H9 (cell line): ENCODE data around the gene MECP2. TPM values are rescaled to one million over a fixed set of nuclear protein-coding genes. Genes with fewer than 3 reads are reported as not detected.

Experiments
- DNase-seq: peaks from one replicate; pipeline ENCODE4 v3.0.0-alpha.2; 2017
- H2AFZ ChIP-seq: one replicate; pipeline ENCODE4 v1.6.1; 2013; ENCODE audit warnings: mild to moderate bottlenecking, low read length, control low read depth, moderate library complexity
- H2AK5ac ChIP-seq: 2 replicates; pipeline ENCODE4 v1.6.1; 2013; ENCODE audit warnings: low read length, control low read depth, mixed read lengths; ENCODE audit not compliant: insufficient read length
- H2BK120ac ChIP-seq: one replicate; pipeline ENCODE4 v1.6.1; 2013; ENCODE audit warnings: low read depth, mild to moderate bottlenecking, low read length, control low read depth, inconsistent platforms; ENCODE audit not compliant: poor library complexity, severe bottlenecking
- H2BK12ac ChIP-seq: 2 replicates; pipeline ENCODE4 v1.6.1; 2013; ENCODE audit warnings: low read length, control low read depth, mixed read lengths, low read depth; ENCODE audit not compliant: insufficient read length
- H2BK15ac ChIP-seq: 2 replicates; pipeline ENCODE4 v1.6.1; 2013; ENCODE audit warnings: low read depth, low read length, control low read depth
- H2BK20ac ChIP-seq: one replicate; pipeline ENCODE4 v1.6.1; 2013; ENCODE audit warnings: low read depth, mild to moderate bottlenecking, low read length, control low read depth, inconsistent platforms; ENCODE audit not compliant: poor library complexity, severe bottlenecking
- H2BK5ac ChIP-seq: 2 replicates; pipeline ENCODE4 v1.6.1; 2013; ENCODE audit warnings: low read length, control low read depth, mixed read lengths; ENCODE audit not compliant: insufficient read length
- H3K14ac ChIP-seq: 2 replicates; pipeline ENCODE4 v1.6.1; 2013; ENCODE audit warnings: low read length, control low read depth; ENCODE audit not compliant: insufficient read depth
- H3K18ac ChIP-seq: 2 replicates; pipeline ENCODE4 v1.6.1; 2013; ENCODE audit warnings: low read depth, mild to moderate bottlenecking, mixed read lengths, low read length, control low read depth; ENCODE audit not compliant: insufficient read length
- H3K23ac ChIP-seq: 2 replicates; pipeline ENCODE4 v1.6.1; 2013; ENCODE audit warnings: low read length, control low read depth, mixed read lengths, low read depth; ENCODE audit not compliant: insufficient read length
- H3K23me2 ChIP-seq: 2 replicates; pipeline ENCODE4 v1.6.1; 2013; ENCODE audit warnings: low read depth, mild to moderate bottlenecking, mixed read lengths, low read length, control low read depth; ENCODE audit not compliant: insufficient read length, poor library complexity, severe bottlenecking
- H3K27ac ChIP-seq: 2 replicates; pipeline ENCODE4 v1.5.1; 2013; ENCODE audit warnings: low read length, control low read depth, mixed read lengths, low read depth; ENCODE audit not compliant: insufficient read length
- H3K27me3 ChIP-seq: 2 replicates; pipeline ENCODE4 v1.6.1; 2013; ENCODE audit warnings: low read length, control low read depth, inconsistent platforms; ENCODE audit not compliant: insufficient read depth
- H3K4ac ChIP-seq: 2 replicates; pipeline ENCODE4 v1.6.1; 2013; ENCODE audit warnings: low read depth, mild to moderate bottlenecking, control low read depth, inconsistent platforms, low read length, moderate library complexity
- H3K4me1 ChIP-seq: 2 replicates; pipeline ENCODE4 v1.6.1; 2013; ENCODE audit warnings: low read length, control low read depth, inconsistent platforms; ENCODE audit not compliant: insufficient read depth
- H3K4me2 ChIP-seq: 2 replicates; pipeline ENCODE4 v1.6.1; 2013; ENCODE audit warnings: low read length, control low read depth, mixed read lengths; ENCODE audit not compliant: insufficient read length, insufficient read depth
- H3K56ac ChIP-seq: 2 replicates; pipeline ENCODE4 v1.6.1; 2013; ENCODE audit warnings: low read depth, mild to moderate bottlenecking, mixed read lengths, low read length, control low read depth; ENCODE audit not compliant: insufficient read length
- H3K79me1 ChIP-seq: 2 replicates; pipeline ENCODE4 v1.6.1; 2013; ENCODE audit warnings: low read depth, mild to moderate bottlenecking, moderate library complexity, low read length, control low read depth, inconsistent platforms; ENCODE audit not compliant: insufficient read depth, poor library complexity, severe bottlenecking
- H3K79me2 ChIP-seq: 2 replicates; pipeline ENCODE4 v1.6.1; 2013; ENCODE audit warnings: low read length, control low read depth, inconsistent platforms; ENCODE audit not compliant: insufficient read depth
- H3K9ac ChIP-seq: 2 replicates; pipeline ENCODE4 v1.6.1; 2013; ENCODE audit warnings: low read length, control low read depth, mixed read lengths; ENCODE audit not compliant: insufficient read length; ENCODE audit errors: extremely low read depth
- H3K9me3 ChIP-seq: one replicate; pipeline ENCODE4 v1.6.1; 2013; ENCODE audit warnings: low read depth, low read length, inconsistent platforms; ENCODE audit not compliant: control insufficient read depth
- H3T11ph ChIP-seq: one replicate; pipeline ENCODE4 v1.6.1; 2013; ENCODE audit warnings: mild to moderate bottlenecking, low read length, control low read depth, inconsistent platforms
- H4K20me1 ChIP-seq: one replicate; pipeline ENCODE4 v1.6.1; 2013; ENCODE audit not compliant: control insufficient read depth, insufficient read length, insufficient read depth
- H4K5ac ChIP-seq: 2 replicates; pipeline ENCODE4 v1.6.1; 2013; ENCODE audit warnings: low read depth, mild to moderate bottlenecking, mixed read lengths, low read length, control low read depth; ENCODE audit not compliant: insufficient read length
- H4K8ac ChIP-seq: replicated peaks from 2 replicates; pipeline ENCODE4 v1.6.1; 2013; ENCODE audit warnings: low read length, control low read depth, mixed read lengths, low read depth; ENCODE audit not compliant: insufficient read length
- H4K91ac ChIP-seq: 2 replicates; pipeline ENCODE4 v1.6.1; 2013; ENCODE audit warnings: low read depth, mild to moderate bottlenecking, moderate library complexity, mixed read lengths, low read length, control low read depth; ENCODE audit not compliant: insufficient read length
- H3K27ac Mint-ChIP-seq, 3 experiments: 2 replicates in 2 of 3; 3 replicates in 1 of 3; pipeline ENCODE4 v1.8.0; 2020 to 2021; ENCODE audit warnings: mixed read lengths in 3 of 3, mild to moderate bottlenecking in 1 of 3, moderate library complexity in 1 of 3
- H3K27me3 Mint-ChIP-seq: 2 replicates; pipeline ENCODE4 v1.8.0; 2021; ENCODE audit warnings: low read depth, mild to moderate bottlenecking, moderate library complexity, mixed read lengths
- H3K36me3 Mint-ChIP-seq, 3 experiments: 2 replicates in 2 of 3; 3 replicates in 1 of 3; pipeline ENCODE4 v1.8.0; 2020 to 2021; ENCODE audit warnings: low read depth in 3 of 3, mixed read lengths in 3 of 3; ENCODE audit not compliant: insufficient read depth in 1 of 3
- H3K4me1 Mint-ChIP-seq, 2 experiments: 2 replicates each; pipeline ENCODE4 v1.8.0; 2020; ENCODE audit warnings: mixed read lengths in 2 of 2
- H3K4me3 Mint-ChIP-seq, 2 experiments: 2 replicates in 1 of 2; 3 replicates in 1 of 2; pipeline ENCODE4 v1.8.0; 2020 to 2021; ENCODE audit warnings: mild to moderate bottlenecking in 2 of 2, mixed read lengths in 2 of 2, moderate library complexity in 1 of 2
- H3K9me3 Mint-ChIP-seq, 2 experiments: 2 replicates in 1 of 2; 3 replicates in 1 of 2; pipeline ENCODE4 v1.8.0; 2020; ENCODE audit warnings: mild to moderate bottlenecking in 2 of 2, mixed read lengths in 2 of 2, moderate library complexity in 1 of 2
- CTCF ChIP-seq: fragments of 200-600 bp; sonication (generic); conservative IDR thresholded peaks from 3 replicates; pipeline ENCODE4 v1.8.0; 2021; ENCODE audit warnings: antibody characterized with exemption, mild to moderate bottlenecking
- WGBS: extraction: QIAGEN DNeasy Blood & Tissue Kit; methylation state at CpG from one replicate; pipeline ENCODE4 v1.1.7; 2013; ENCODE audit warnings: missing lambda C conversion rate, low lambda C conversion rate, mixed read lengths; ENCODE audit not compliant: insufficient read length; ENCODE audit errors: extremely low coverage; 5-methylcytosine and 5-hydroxymethylcytosine counted together
- total RNA-seq: library from RNA; stranded (reverse); gene quantifications from 2 replicates; pipeline ENCODE4 v1.2.1, GENCODE V29; 2021

Gene MECP2
- total RNA-seq, 1 experiment from 2014 or later: 32.2 TPM

DNA sequence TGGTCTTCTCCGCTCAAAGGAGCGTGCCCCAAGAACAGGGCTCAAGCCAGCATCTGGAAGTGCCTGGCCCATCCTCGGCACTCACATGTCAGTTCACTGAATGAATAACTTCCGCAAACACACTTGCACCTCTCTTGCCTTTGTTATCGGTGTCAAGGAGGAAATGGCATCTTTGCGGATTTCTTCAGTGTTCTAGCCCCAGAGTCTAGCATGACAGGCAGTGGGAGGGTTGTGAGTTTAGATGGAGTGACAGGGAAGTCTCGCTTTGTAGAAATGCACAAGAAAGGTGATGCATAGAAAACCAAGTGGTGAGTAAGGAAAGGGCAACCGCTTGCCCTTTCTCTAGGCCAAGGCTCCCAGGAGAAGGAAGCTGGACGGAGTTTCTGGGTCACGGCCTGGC, 17.6 kb upstream of the MECP2 start:
- no peak for TF ChIP-seq CTCF
- WGBS: no CpG with 5 or more reads among the region's 10 CpGs

More for the DNA sequence above, 17.6 kb upstream of the MECP2 start:
- Histone ChIP-seq H2AFZ (no peak overlapping the region), H3K27me3 (no peaks in the 10 kb centered on the region; the same call in 1 of the 2 replicates), H2BK12ac (no peak overlapping the region), H3K4ac (no peak overlapping the region), H2BK20ac (no peak overlapping the region), H3K9me3 (peaks cover 21% of the 10 kb centered on the region), H4K8ac (no peak overlapping the region), H4K91ac (no peak overlapping the region), H3K4me1 (no peaks in the 10 kb centered on the region), H2BK120ac (no peak overlapping the region), H3K56ac (no peak overlapping the region), H3K23ac (no peak overlapping the region), H4K5ac (no peak overlapping the region), H3K27ac (no peak overlapping the region), H2AK5ac (no peak overlapping the region), H3K18ac (no peak overlapping the region), H3K79me2 (no peaks in the 10 kb centered on the region), H3K23me2 (no peaks in the 10 kb centered on the region), H2BK15ac (no peak overlapping the region), H3K14ac (no peak overlapping the region), H3K79me1 (no peaks in the 10 kb centered on the region), H3K9ac (no peak overlapping the region), H4K20me1 (no peaks in the 10 kb centered on the region), H3K4me2 (no peak overlapping the region), H2BK5ac (no peak overlapping the region), H3T11ph (no peak overlapping the region)
- peaks cover 0 to 5% of the 10 kb centered on the region in 2 experiments; a peak in 2 of 4 replicates for H3K4me1 Mint-ChIP-seq
- H3K27me3 Mint-ChIP-seq: peaks cover 3% of the 10 kb centered on the region; the same call in 1 of the 2 replicates
- DNase-seq: no peak
- H3K27ac Mint-ChIP-seq: no peak overlapping the region
- H3K4me3 Mint-ChIP-seq: no peak overlapping the region
- H3K9me3 Mint-ChIP-seq: peaks cover 76 to 78% of the 10 kb centered on the region in 2 experiments
- H3K36me3 Mint-ChIP-seq: peaks cover 0 to 10% (median 7%) of the 10 kb centered on the region in 3 experiments; a peak in 5 of 7 replicates
